ENCODE measurements around the gene CAB39L. TPM values are rescaled to one million over a fixed set of nuclear protein-coding genes. Genes with fewer than 3 reads are reported as not detected.

Gene CAB39L
- total RNA-seq, 1 experiment from 2014 or later, result 6.6 TPM

DNA sequence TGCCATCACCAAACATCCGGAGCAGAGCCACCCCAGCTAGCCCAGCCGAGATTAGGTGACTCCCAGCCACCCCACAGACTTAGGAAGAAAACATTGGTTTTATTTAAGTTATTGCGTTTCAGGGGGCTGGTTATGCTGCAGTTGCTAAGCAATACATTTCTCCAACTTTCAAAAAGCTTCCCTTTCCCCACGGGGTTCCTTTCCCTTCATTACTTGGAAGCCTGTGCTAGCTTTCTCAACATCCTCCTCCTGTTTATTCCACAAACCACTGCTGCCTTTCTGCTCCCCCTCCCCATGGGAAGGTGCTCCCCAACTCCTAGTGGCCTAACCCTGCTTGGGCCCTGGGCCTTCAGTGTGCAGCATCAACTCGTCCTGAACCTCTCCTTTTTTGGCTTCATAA is 143.6 kb downstream of the CAB39L start:
- ATAC-seq (no peak), DNase-seq (ENCODE audit: low read depth, low spot score) (no peak)
- Histone ChIP-seq H3K4me1 (ENCODE audit: control insufficient read depth, insufficient read depth, low read length) (no peaks in the 10 kb centered on the region), H3K9me3 (ENCODE audit: control insufficient read depth, insufficient read depth, low read depth, low read length) (no peaks in the 10 kb centered on the region), H3K4me3 (ENCODE audit: low read depth in 2 of 2, low read length in 2 of 2) (no peak overlapping the region), H3K36me3 (ENCODE audit: control insufficient read depth, insufficient read depth, low read length) (no peaks in the 10 kb centered on the region), H3K27ac (ENCODE audit: low read length) (no peak overlapping the region), H3K27me3 (ENCODE audit: control insufficient read depth, insufficient read depth, low read length) (no peaks in the 10 kb centered on the region)
- TF ChIP-seq CTCF (IDR thresholded peaks at IDR 0.05) (no peak), SIN3A (IDR thresholded peaks at IDR 0.05; ENCODE audit: borderline replicate concordance, insufficient read depth, low read depth, low read length) (no peak), TCF7L2 (IDR thresholded peaks at IDR 0.05; ENCODE audit: low read depth, low read length) (no peak), POLR2AphosphoS5 (IDR thresholded peaks at IDR 0.05; ENCODE audit: low read depth, low read length) (no peak)
- TF ChIP-seq, protein P1, sequence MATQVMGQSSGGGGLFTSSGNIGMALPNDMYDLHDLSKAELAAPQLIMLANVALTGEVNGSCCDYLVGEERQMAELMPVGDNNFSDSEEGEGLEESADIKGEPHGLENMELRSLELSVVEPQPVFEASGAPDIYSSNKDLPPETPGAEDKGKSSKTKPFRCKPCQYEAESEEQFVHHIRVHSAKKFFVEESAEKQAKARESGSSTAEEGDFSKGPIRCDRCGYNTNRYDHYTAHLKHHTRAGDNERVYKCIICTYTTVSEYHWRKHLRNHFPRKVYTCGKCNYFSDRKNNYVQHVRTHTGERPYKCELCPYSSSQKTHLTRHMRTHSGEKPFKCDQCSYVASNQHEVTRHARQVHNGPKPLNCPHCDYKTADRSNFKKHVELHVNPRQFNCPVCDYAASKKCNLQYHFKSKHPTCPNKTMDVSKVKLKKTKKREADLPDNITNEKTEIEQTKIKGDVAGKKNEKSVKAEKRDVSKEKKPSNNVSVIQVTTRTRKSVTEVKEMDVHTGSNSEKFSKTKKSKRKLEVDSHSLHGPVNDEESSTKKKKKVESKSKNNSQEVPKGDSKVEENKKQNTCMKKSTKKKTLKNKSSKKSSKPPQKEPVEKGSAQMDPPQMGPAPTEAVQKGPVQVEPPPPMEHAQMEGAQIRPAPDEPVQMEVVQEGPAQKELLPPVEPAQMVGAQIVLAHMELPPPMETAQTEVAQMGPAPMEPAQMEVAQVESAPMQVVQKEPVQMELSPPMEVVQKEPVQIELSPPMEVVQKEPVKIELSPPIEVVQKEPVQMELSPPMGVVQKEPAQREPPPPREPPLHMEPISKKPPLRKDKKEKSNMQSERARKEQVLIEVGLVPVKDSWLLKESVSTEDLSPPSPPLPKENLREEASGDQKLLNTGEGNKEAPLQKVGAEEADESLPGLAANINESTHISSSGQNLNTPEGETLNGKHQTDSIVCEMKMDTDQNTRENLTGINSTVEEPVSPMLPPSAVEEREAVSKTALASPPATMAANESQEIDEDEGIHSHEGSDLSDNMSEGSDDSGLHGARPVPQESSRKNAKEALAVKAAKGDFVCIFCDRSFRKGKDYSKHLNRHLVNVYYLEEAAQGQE (IDR thresholded peaks at IDR 0.05; ENCODE audit: insufficient read depth in 1 of 2, low read depth in 2 of 2, low read length in 1 of 2), result no peak
- ChIA-PET CTCF (no interaction called here), POLR2A (no interaction called here)
- no TSS peak for BruUV-seq (replicated peaks)
- intact Hi-C loops (cut with micrococcal nuclease; ENCODE audit: unreplicated experiment), result loop anchor here (5.0 kb wide), 1 partner anchor 137 kb away; no protein-coding TSS in a partner anchor
- in situ Hi-C loops (cut with HindIII; ENCODE audit: low pct_unique_long_range_greater_than_20kb, low sequenced_read_pairs), result no loop called here

GRCh38 chr13:49298903-49299605 is 144.8 kb downstream of the CAB39L start:
- no peak overlapping the region for H3K27ac ChIP-seq (ENCODE audit: low read length)
- ChIA-PET CTCF (no interaction called here), POLR2A (no interaction called here)
- no peaks in the 10 kb centered on the region for H3K4me1 ChIP-seq (ENCODE audit: control insufficient read depth, insufficient read depth, low read length)
- H3K4me3 ChIP-seq (ENCODE audit: low read depth in 2 of 2, low read length in 2 of 2), result no peak overlapping the region
- H3K36me3 ChIP-seq (ENCODE audit: control insufficient read depth, insufficient read depth, low read length), result no peaks in the 10 kb centered on the region
- intact Hi-C loops (cut with micrococcal nuclease; ENCODE audit: unreplicated experiment), result no loop called here
- in situ Hi-C loops (cut with HindIII; ENCODE audit: low pct_unique_long_range_greater_than_20kb, low sequenced_read_pairs), result no loop called here
- TF ChIP-seq SIN3A (IDR thresholded peaks at IDR 0.05; ENCODE audit: borderline replicate concordance, insufficient read depth, low read depth, low read length), result no peak
- TF ChIP-seq CTCF (IDR thresholded peaks at IDR 0.05), result no peak
- ATAC-seq, result no peak
- no TSS peak for BruUV-seq (replicated peaks)
- no peaks in the 10 kb centered on the region for H3K9me3 ChIP-seq (ENCODE audit: control insufficient read depth, insufficient read depth, low read depth, low read length)
- H3K27me3 ChIP-seq (ENCODE audit: control insufficient read depth, insufficient read depth, low read length), result no peaks in the 10 kb centered on the region
- no peak for DNase-seq (ENCODE audit: low read depth, low spot score)

Data from Panc1 (cell line).